HepG2 (cell line): ENCODE measurements around the gene MROH2A. TPM values are rescaled to one million over a fixed set of nuclear protein-coding genes. Genes with fewer than 3 reads are reported as not detected.

Experiments used
- ATAC-seq: fragments of 200-7000 bp; cut with Tn5 transposase; 3 replicates; pipeline ENCODE4 v1.9.1; 2020; ENCODE audit warnings: mild to moderate bottlenecking, moderate library complexity
- BruUV-seq: library from RNA; stranded (reverse); fragments of 400-500 nt; replicated peaks from 2 replicates; lab custom pipeline; 2021; lab: Mats Ljungman, UMichigan
- CTCF ChIA-PET: fragments of 300-600 bp; formaldehyde crosslinking; extraction: SDS; loops from one replicate; lab custom pipeline; 2021; ENCODE audit warnings: low total read pairs, inconsistent platforms, low intra/inter-chr PET ratio; lab: Yijun Ruan, JAX
- POLR2A ChIA-PET: fragments of 350-600 bp; sonication (Branson Sonifier 250); formaldehyde crosslinking; loops from one replicate; lab custom pipeline; 2020; ENCODE audit warnings: antibody characterized with exemption, inconsistent platforms; lab: Yijun Ruan, JAX
- DNase-seq: peaks from one replicate; pipeline ENCODE4 v3.0.0-alpha.2; 2015; ENCODE audit warnings: low spot score
- FAIRE-seq: peaks from 3 replicates; lab custom pipeline; 2011; peaks lifted over from hg19 to GRCh38; lab: Jason Lieb, UNC
- H2AFZ ChIP-seq: one replicate; pipeline ENCODE4 v1.6.1; 2011; ENCODE audit warnings: low read length, inconsistent platforms
- H3K27ac ChIP-seq: fragments of 300-600 bp; 3 replicates; pipeline ENCODE4 v1.8.0; 2011; ENCODE audit warnings: mixed run types, mild to moderate bottlenecking, mixed read lengths, low read length, inconsistent platforms; ENCODE audit not compliant: insufficient read depth; ENCODE audit errors: extremely low read length
- H3K27me3 ChIP-seq, 2 experiments: fragments of 200-600 bp in 1 of 2; 2 replicates in 1 of 2; 3 replicates in 1 of 2; pipeline versions ENCODE4 v1.6.0 to v1.8.0; 2011; ENCODE audit warnings: low read length in 2 of 2, mild to moderate bottlenecking in 2 of 2, moderate library complexity in 2 of 2, inconsistent platforms in 1 of 2; ENCODE audit not compliant: insufficient read depth in 2 of 2, control insufficient read depth in 1 of 2
- H3K36me3 ChIP-seq, 2 experiments: fragments of 200-600 bp in 1 of 2; replicated peaks in 1 of 2; 2 replicates in 1 of 2; 3 replicates in 1 of 2; pipeline versions ENCODE4 v1.5.1 to v1.8.0; 2011; ENCODE audit warnings: low read length in 2 of 2, inconsistent platforms in 1 of 2; ENCODE audit not compliant: insufficient read depth in 2 of 2, control insufficient read depth in 1 of 2
- H3K4me1 ChIP-seq: 2 replicates; pipeline ENCODE4 v1.5.1; 2012; ENCODE audit warnings: low read length, inconsistent platforms; ENCODE audit not compliant: insufficient read depth
- H3K4me2 ChIP-seq: 2 replicates; pipeline ENCODE4 v1.6.0; 2011; ENCODE audit warnings: low read depth, low read length, inconsistent platforms
- H3K4me3 ChIP-seq, 3 experiments: fragments of 200-600 bp in 1 of 3; sonication (generic), shearing (Covaris generic) in 1 of 3; replicated peaks in 1 of 3; 2 replicates each; pipeline ENCODE4 v1.5.1; 2011 to 2016; ENCODE audit warnings: low read length in 3 of 3, inconsistent platforms in 2 of 3, low read depth in 2 of 3, mild to moderate bottlenecking in 2 of 3, control low read depth in 1 of 3, mixed read lengths in 1 of 3; ENCODE audit not compliant: insufficient read depth in 1 of 3
- H3K79me2 ChIP-seq: one replicate; pipeline ENCODE4 v1.6.1; 2011; ENCODE audit warnings: low read length, inconsistent platforms; ENCODE audit not compliant: insufficient read depth
- H3K9ac ChIP-seq: 2 replicates; pipeline ENCODE4 v1.6.0; 2011; ENCODE audit warnings: mild to moderate bottlenecking, low read depth, low read length, inconsistent platforms; ENCODE audit not compliant: insufficient read depth
- H3K9me3 ChIP-seq: 2 replicates; pipeline ENCODE4 v1.5.1; 2012; ENCODE audit warnings: mild to moderate bottlenecking, low read length
- H4K20me1 ChIP-seq: 2 replicates; pipeline ENCODE4 v1.6.0; 2011; ENCODE audit warnings: inconsistent platforms, mild to moderate bottlenecking, low read length, moderate library complexity; ENCODE audit not compliant: insufficient read depth
- JDP2 ChIP-seq: sonication (generic); formaldehyde crosslinking; IDR thresholded peaks from 2 replicates; pipeline ENCODE4 v1.8.1; 2022; ENCODE audit warnings: missing genetic modification reagents, borderline replicate concordance
- MAZ ChIP-seq, 2 experiments: sonication (generic) in 1 of 2; formaldehyde crosslinking in 1 of 2; IDR thresholded peaks; 2 replicates each; pipeline versions ENCODE4 v1.5.0 to v1.6.1; 2012 to 2020; ENCODE audit warnings: low read depth in 2 of 2, mild to moderate bottlenecking in 2 of 2, borderline replicate concordance in 1 of 2, improper control_type of control experiment in 1 of 2, low read length in 1 of 2, missing genetic modification reagents in 1 of 2, moderate library complexity in 1 of 2
- NFYB ChIP-seq: sonication (generic); formaldehyde crosslinking; IDR thresholded peaks from 2 replicates; pipeline ENCODE4 v1.4.0; 2020; ENCODE audit warnings: missing genetic modification reagents
- NFYC ChIP-seq: IDR thresholded peaks from 2 replicates; pipeline ENCODE4 v1.6.1; 2016; ENCODE audit warnings: missing genetic modification reagents, missing compliant biosample characterization
- RARG ChIP-seq: sonication (generic); formaldehyde crosslinking; IDR thresholded peaks from 2 replicates; pipeline ENCODE4 v1.4.0; 2020; ENCODE audit warnings: low read depth, mild to moderate bottlenecking, missing genetic modification reagents
- SIX4 ChIP-seq: sonication (generic); formaldehyde crosslinking; IDR thresholded peaks from 2 replicates; pipeline ENCODE4 v1.4.0; 2020; ENCODE audit warnings: missing genetic modification reagents
- STAG1 ChIP-seq: sonication (generic); formaldehyde crosslinking; IDR thresholded peaks from 2 replicates; pipeline ENCODE4 v1.4.0; 2020; ENCODE audit warnings: missing genetic modification reagents
- TEF ChIP-seq: sonication (generic); formaldehyde crosslinking; IDR thresholded peaks from 2 replicates; pipeline ENCODE4 v1.5.0; 2020; ENCODE audit warnings: missing genetic modification reagents
- XRCC5 ChIP-seq: fragments of 200-400 bp; formaldehyde crosslinking; optimal IDR thresholded peaks from 2 replicates; pipeline ENCODE3; 2017; ENCODE audit warnings: mild to moderate bottlenecking, low read length
- ZNF605 ChIP-seq: sonication (generic); formaldehyde crosslinking; IDR thresholded peaks from 2 replicates; pipeline ENCODE4 v1.8.0; 2022; ENCODE audit warnings: mild to moderate bottlenecking, missing genetic modification reagents
- ZNF709 ChIP-seq: sonication (generic); formaldehyde crosslinking; IDR thresholded peaks from 2 replicates; pipeline ENCODE4 v1.5.0; 2020; ENCODE audit warnings: mild to moderate bottlenecking, missing genetic modification reagents
- ZNF878 ChIP-seq: sonication (generic); formaldehyde crosslinking; IDR thresholded peaks from 2 replicates; pipeline ENCODE4 v1.8.1; 2023; ENCODE audit warnings: mild to moderate bottlenecking, missing genetic modification reagents, moderate library complexity
- WGBS: methylation state at CpG from one replicate; pipeline ENCODE4 v1.1.6; 2017; ENCODE audit warnings: low lambda C conversion rate; 5-methylcytosine and 5-hydroxymethylcytosine counted together
- in situ Hi-C: cut with HindIII; loops from 2 replicates; pipeline ENCODE4 v1.10.0; 2017; ENCODE audit warnings: low pct_unique_long_range_greater_than_20kb; ENCODE audit not compliant: extremely low pct_ligation_motif_present
- intact Hi-C: fragments of 100-400 bp; cut with micrococcal nuclease; formaldehyde crosslinking; loops from one replicate; pipeline ENCODE4 v1.10.0; 2022; ENCODE audit not compliant: unreplicated experiment
- polyA plus RNA-seq, 8 experiments: library from polyadenylated mRNA; depleted of rRNA in 3 of 8; stranded (reverse) in 7 of 8; unstranded in 1 of 8; fragments of >200 nt; fragmentation: Illumina TruSeq in 4 of 8; extraction: Trizol in 4 of 8; gene quantifications; 2 replicates each; pipeline versions ENCODE4 v1.2.1 to v1.2.3, GENCODE V29; 2011 to 2016; ENCODE audit warnings: low read depth in 4 of 8, missing spikeins in 1 of 8, mixed read lengths in 1 of 8; ENCODE audit not compliant: insufficient read depth in 1 of 8
- total RNA-seq, 5 experiments: library from RNA; depleted of rRNA; stranded (reverse); fragments of >200 nt; fragmentation: Illumina TruSeq; extraction: Trizol; gene quantifications; 2 replicates each; pipeline ENCODE4 v1.2.3, GENCODE V29; 2016; ENCODE audit warnings: low read depth in 1 of 5
- TF ChIP-seq, protein P1 (sequence below): IDR thresholded peaks from 2 replicates; pipeline ENCODE4 v1.6.1; 2016; ENCODE audit warnings: missing biosample characterization, missing genetic modification reagents, low read depth
- TF ChIP-seq, protein P2 (sequence below): sonication (generic); formaldehyde crosslinking; IDR thresholded peaks from 2 replicates; pipeline ENCODE4 v1.4.0; 2020; ENCODE audit warnings: missing genetic modification reagents

The MROH2A gene
- total and polyA plus RNA-seq, 2 of the 13 experiments (the other 11 are each of a cell fraction or from before 2014, with no cell fraction given), result 0.03 to 0.04 TPM

- peaks cover 42% of the 10 kb centered on the region for H3K4me1 ChIP-seq
- H3K36me3 ChIP-seq, result peaks cover 1 to 11% of the 10 kb centered on the region in 2 experiments; a peak in 4 of 5 replicates
- POLR2A ChIA-PET, result no interaction called here
- H2AFZ ChIP-seq, result no peak overlapping the region
- H3K27me3 ChIP-seq, result peaks cover 2 to 3% of the 10 kb centered on the region in 2 experiments; a peak in 1 of 5 replicates
- BruUV-seq, result no TSS peak
- FAIRE-seq, result no peak
- DNase-seq, result no peak
- TF ChIP-seq NFYB (peak; percentile 51), TEF (CRISPR knock-in tag) (no peak), JDP2 (no peak), NFYC (CRISPR knock-in tag) (peak; percentile 35; the same call in 1 of the 2 replicates)
- H4K20me1 ChIP-seq, result peaks cover 3% of the 10 kb centered on the region; the same call in 1 of the 2 replicates
- CTCF ChIA-PET, result no interaction called here
- 94% methylated on average over 5 of the region's 5 CpGs for WGBS
- no peak overlapping the region for H3K4me2 ChIP-seq
- in situ Hi-C loops, result no loop called here
- no peak overlapping the region for H3K4me3 ChIP-seq
- intact Hi-C loops, result no loop called here
- H3K9me3 ChIP-seq, result no peaks in the 10 kb centered on the region
- no peak for ATAC-seq
- no peak overlapping the region for H3K27ac ChIP-seq
- H3K9ac ChIP-seq, result no peak overlapping the region
- peaks cover 31% of the 10 kb centered on the region for H3K79me2 ChIP-seq
Observed at GRCh38 chr2:233856184-233856583, 78.1 kb downstream of the MROH2A start.

DNA sequence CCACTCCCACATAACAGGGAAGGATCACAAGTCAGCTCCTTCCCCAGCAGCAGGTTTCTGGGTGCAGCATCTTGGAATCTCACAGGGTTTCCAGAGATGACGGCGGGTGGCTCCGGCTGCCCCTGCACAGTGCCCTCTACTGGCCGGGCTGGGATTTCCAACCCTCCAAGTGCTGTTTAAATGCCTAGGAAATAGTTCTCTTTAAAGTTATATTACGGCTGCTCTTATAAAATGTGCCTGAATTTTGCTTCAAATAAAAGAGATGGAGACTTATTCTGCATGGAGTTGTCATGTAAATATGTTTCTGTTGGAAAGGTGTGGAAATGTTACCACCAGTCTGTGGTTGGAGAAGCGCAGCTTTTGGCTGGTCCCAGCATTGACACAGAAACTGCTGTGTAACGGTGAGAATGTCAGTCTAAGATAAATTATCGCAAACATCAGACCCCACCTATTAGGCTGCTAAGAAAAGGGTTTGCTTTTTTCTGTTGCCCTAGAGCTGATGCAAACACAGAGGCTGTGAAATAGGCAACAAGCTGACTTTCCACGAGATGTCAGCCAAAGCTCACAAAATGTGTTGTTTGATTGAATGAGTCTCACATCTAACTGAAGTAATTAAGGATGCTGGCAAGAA lies 79.5 kb downstream of the MROH2A start:
- H3K4me1 ChIP-seq, result peaks cover 29% of the 10 kb centered on the region
- no peaks in the 10 kb centered on the region; a peak in 1 of 5 replicates for H3K36me3 ChIP-seq
- H4K20me1 ChIP-seq, result peaks cover 2% of the 10 kb centered on the region; the same call in 1 of the 2 replicates
- no peaks in the 10 kb centered on the region for H3K9me3 ChIP-seq
- 23% methylated on average over 9 of the region's 9 CpGs for WGBS
- H3K27ac ChIP-seq, result no peak overlapping the region
- in situ Hi-C loops, result no loop called here
- ChIA-PET CTCF (no interaction called here), POLR2A (no interaction called here)
- peaks cover 16% of the 10 kb centered on the region for H3K79me2 ChIP-seq
- no peak for FAIRE-seq
- H3K27me3 ChIP-seq, result peaks cover 2 to 3% of the 10 kb centered on the region in 2 experiments; a peak in 1 of 5 replicates
- no peak overlapping the region for H3K4me3 ChIP-seq
- intact Hi-C loops, result no loop called here
- no peak for DNase-seq
- no peak overlapping the region for H2AFZ ChIP-seq
- no TSS peak for BruUV-seq
- ATAC-seq, result no peak
- H3K4me2 ChIP-seq, result peak overlapping the region; percentile 42; the same call in 1 of the 2 replicates
- H3K9ac ChIP-seq, result no peak overlapping the region
- TF ChIP-seq SIX4, result no peak
- TF ChIP-seq RARG (CRISPR knock-in tag), result no peak
- TF ChIP-seq ZNF605 (CRISPR knock-in tag), result 0 out of 2 replicates have a peak, but pooled peaks have one; percentile 16
- 0 out of 2 replicates have a peak, but pooled peaks have one; percentile 28 for TF ChIP-seq ZNF878 (CRISPR knock-in tag)
- no peak for TF ChIP-seq ZNF709
- no peak for TF ChIP-seq MAZ (IDR thresholded peaks at IDR 0.05; ENCODE audit: borderline replicate concordance, low read depth, low read length)
- no peak for TF ChIP-seq MAZ (CRISPR knock-in tag; IDR thresholded peaks at IDR 0.05; ENCODE audit: low read depth)
- peak; percentile 87 for TF ChIP-seq XRCC5
- TF ChIP-seq, protein P1, sequence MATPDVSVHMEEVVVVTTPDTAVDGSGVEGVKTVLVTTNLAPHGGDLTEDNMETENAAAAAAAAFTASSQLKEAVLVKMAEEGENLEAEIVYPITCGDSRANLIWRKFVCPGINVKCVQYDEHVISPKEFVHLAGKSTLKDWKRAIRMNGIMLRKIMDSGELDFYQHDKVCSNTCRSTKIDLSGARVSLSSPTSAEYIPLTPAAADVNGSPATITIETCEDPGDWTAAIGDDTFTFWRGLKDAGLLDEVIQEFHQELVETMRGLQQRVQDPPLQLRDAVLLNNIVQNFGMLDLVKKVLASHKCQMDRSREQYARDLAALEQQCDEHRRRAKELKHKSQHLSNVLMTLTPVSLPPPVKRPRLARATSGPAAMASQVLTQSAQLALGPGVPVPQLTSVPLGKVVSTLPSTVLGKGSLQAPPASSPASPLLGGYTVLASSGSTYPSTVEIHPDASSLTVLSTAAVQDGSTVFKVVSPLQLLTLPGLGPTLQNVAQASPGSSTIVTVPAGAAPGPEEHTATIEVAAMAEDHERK (CRISPR knock-in tag), result no peak
- TF ChIP-seq STAG1, result peak; percentile 39
- TF ChIP-seq, protein P2, sequence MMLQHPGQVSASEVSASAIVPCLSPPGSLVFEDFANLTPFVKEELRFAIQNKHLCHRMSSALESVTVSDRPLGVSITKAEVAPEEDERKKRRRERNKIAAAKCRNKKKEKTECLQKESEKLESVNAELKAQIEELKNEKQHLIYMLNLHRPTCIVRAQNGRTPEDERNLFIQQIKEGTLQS, result no peak
